ENCODE results near the gene PIEZO2.

Gene PIEZO2

DNA sequence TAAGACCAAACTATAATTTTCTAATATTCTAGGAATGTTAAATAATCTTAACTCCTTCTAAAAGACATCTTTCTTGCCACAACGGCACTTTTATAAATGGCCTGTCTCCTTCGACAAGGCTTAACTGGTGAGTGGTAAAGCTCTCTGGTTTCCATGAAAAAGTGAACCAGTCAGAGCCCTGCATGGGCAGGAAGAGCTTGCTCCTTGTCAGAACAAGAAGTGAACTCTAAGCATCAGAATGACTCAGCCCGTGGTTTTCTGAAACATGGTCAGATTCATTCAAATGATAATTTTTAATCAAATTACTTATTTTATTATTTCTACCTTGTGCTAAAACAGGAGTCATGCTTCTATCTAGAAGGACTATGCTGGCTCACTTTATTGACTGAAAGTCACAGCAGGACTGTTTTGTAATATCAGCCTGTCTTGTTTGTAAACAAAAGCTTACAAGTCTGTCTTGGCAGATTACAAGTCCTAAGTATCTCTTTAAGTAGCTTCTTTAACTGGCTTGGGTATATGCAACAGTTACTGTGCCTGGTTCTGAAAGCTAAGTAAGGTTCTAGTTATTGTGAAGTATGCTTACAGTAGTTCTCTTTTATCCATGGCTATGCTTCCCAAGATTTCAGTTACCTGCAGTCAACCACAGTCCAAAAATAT, 378.2 kb downstream of the PIEZO2 start:
- no peak for DNase-seq

DNA sequence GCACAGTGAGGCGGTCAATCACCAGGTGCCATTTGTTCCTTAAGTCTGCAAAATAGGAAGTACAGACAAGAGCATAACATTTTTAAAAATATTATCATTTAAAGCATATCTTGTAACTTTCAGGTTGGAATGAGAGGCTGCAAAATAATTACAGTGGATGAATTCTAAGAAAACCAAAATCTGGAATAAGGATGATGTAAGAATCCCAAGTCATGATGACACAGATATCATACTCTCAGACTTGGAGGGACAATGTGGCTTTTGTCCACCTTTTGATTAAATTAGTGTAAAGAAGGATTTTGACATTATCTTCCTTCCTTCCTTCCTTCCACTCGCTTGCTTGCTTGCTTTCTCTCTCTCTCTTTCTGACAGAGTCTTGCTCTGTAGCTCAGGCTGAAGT, 379.1 kb downstream of the PIEZO2 start:
- no peak for DNase-seq

DNA sequence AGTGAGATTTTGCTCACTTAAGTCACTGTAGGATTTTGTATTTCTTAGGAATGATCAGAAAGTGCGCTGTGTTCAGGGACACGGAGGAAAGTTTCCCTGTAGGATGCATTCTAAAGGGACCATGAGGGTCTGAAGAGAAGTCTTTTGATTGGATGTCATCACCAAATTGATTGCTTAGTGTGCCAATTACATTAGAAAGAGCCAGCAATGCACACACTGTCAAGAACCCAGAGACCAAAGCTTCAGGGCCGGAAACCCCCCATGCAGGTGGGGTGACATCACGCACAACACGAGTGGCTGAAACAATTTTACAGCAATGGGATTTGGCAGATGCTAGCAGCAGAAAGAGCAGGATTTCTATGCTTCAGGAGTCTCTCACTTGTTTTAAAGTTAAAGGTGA, 381.1 kb downstream of the PIEZO2 start:
- DNase-seq, result no peak

DNA sequence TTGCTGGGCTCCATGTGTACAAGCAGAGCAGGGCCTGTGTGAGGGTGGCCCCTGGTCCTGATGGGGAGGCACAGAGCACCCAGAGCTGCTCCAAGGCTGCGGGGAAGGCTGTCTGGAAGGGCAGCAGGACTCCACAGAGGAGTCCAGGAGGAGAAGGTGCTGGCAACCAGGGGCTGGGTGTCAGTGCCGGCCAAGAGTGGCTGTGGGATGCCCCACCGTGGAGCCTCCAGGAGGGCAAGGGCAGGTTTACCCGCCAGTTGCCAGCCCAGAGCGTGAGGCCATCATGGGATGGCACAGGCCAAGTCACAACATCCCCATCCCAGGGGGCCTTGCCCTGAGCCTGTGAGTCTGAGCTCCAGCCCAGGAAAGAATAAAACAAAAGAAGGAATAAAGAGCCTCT, 381.7 kb downstream of the PIEZO2 start:
- no peak for DNase-seq

DNA sequence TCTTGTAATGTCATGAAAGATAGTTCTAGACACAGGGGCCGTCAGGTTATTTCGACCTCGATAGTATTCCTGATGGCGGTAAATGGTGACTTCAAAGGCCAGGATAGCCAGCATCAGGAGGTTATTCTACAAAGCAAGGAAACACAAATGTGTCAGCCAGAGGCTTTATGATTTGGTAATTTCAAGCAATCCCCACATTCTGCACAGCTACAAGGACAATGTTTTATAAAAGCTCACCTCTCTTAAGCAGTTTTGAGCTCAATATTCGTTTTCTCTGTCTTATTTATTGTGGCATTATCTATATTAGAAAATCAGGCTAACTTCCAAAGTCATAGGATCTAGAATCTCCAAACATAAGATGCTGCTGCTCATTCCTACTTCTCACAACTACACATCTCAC, 388.4 kb downstream of the PIEZO2 start:
- no peak for DNase-seq

DNA sequence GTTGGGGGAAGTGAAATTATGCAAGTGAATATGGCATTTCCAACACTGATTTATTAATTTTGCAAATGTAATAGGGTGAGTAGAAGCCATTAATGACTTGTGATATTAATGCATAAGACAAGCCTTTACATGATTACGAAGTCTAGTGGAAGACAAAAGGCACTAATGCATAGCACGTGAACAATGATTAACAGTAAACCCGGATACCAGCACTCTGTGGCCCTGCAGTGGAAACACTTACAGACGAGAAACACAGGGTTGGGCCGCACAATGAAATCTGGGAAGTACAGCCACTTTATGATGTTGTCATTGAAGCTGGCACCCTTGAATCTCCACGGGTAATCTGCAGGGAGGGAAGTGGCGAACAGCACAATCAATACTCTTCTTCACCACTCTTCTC, 390.1 kb downstream of the PIEZO2 start:
- DNase-seq, result peak in 1 of 3 experiments; percentile 54

DNA sequence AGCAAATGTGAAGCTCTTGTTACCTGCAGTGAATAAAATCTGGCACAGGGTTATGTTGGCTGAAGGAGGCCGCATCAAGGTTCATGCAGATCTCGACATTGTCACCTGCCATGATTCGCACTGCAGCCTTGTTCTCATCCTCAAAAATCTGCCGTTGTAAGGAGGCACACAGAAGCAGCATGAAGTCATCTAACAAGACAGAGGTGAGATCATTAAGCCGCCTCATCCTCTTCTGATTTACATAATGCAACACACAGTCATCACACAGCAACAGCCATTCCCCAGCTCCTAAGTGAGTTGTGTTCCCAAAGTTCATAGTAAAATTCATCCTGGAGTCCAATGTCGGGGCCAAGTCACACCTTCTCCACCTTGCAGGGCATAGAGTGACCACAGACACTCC, 391.4 kb downstream of the PIEZO2 start:
- no peak for DNase-seq

DNA sequence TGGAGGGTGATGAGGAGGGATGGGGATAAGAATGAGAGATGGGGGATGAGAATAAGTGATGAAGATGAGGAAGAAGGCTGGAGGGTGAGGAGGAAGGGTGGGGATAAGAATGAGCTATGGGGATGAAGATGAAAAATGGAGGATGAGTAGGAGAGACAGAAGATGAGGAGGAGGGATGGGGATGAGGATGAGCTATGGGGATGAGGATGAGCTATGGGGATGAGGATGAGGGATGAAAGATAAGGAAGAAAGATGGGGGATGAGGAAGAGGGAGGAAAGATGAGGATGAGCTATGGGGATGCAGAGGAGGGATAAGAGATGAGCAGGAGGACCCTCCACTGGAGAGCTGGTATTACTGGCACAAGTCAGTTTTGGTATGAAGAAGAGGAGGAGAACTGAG, 392.0 kb downstream of the PIEZO2 start:
- DNase-seq, result no peak

DNA sequence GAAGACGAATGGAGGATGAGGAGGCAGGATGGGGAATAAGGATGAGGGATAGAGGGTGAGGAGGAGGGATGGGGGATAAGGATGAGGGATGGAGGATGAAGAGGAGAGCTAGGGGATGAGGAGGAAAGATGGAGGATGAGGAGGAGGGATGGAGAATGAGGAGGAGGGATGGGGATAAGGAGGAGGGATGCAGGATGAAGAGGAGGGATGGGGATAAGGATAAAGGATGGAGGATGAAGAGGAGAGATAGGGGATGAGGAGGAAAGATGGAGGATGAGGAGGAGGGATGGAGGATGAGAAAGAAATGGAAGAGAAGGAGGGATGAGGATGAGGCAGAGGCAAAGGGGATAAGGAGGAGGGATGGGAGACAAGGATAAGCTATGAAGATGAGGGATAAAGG, 393.5 kb downstream of the PIEZO2 start:
- DNase-seq, result no peak

DNA sequence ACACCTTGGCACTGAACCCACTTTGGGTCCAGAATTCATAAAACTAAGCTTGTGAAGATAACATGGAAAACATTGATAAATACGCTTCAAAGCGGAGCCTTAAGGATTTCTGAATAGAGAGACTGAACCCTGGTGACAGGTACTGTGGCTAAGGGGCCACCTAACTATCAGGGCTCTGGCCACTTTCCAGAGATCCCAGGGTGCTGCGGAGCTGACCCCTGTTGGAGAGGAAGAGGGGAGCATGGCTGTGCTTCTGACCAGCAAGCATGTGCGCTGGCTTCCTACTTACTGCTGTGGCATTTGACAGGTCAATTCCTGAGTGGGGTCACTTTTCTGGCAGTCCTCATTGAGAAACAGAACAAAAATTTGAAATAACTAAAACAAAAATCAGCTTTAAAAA, 395.2 kb downstream of the PIEZO2 start:
- no peak for DNase-seq

DNA sequence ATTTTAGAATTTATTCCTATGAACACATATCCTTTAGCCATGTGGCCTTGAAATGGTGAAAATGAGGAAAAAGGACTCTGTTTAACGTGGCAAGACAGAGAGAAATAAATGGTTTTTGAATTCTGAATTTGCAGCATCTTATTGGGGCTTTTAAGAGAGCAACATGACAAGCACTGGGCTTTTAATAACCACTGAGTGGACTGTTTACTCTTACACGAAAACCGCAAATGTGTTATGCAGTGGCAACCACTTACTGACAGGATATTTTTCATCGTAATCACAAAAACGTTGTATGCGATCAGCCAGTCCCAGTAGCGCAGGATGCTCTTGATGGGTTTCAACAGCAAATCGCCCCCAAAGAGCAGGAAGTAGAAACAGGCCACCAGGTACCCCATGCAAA, 397.0 kb downstream of the PIEZO2 start:
- peak in 1 of 3 experiments; percentile 50 for DNase-seq

DNA sequence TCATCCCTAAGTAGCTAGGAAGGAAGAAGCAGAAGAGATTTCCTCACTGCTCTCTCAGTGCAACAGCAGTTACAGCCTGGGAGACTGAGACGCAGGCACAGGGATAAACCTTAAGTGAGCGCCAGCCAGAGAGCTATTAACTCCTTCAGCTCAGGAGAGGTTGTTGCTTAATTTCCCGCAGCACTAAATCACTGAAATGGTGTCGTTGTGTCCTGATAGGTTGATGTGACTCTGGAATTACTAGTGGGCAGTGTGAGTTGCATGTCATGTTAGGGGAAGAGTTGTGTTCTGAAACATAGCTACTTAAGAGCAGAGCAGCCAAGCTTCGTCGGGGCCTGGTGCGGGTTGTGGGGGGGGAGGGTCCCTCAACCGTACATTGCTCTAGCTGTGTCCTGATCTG, 397.7 kb downstream of the PIEZO2 start:
- no peak for DNase-seq

DNA sequence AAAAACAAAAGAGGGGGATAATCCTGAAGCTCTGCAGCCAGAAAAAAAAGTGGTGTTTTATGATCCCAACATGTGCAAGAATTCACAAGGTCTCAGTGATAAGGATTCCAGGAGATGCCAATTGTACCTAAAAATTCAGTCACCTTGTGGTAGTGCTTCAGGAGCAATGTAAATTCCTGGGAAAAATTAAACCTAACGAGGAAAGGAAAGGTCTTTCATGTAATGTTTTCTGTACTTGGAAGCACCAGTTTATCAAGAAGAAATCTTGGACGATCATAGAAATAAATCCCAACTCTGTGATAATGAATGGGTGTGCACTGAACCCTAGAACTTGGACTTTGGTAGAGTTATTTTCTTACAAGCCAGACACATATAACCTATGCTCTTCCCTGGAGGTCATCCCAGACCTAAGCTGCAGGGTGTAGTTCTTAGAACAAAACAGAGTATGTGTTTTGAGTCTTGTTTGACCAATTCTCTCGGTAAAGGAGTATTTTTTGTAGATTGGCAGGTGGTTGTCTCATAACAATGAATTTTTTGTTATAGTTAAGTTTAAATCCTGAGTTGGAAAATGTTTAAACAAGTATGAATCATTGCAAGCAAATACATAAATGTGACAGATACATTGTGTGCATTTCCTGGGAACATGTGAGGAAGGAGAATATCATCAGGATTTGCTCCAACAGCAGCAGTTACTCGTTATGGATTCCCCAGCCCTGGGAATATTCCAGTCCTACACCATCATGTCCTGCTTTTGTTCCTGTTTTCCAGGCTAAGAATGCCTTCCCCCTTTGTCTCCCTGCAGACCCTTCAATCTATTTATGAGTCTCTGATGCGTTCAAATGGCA, 399.0 kb downstream of the PIEZO2 start:
- no peak for DNase-seq

DNA sequence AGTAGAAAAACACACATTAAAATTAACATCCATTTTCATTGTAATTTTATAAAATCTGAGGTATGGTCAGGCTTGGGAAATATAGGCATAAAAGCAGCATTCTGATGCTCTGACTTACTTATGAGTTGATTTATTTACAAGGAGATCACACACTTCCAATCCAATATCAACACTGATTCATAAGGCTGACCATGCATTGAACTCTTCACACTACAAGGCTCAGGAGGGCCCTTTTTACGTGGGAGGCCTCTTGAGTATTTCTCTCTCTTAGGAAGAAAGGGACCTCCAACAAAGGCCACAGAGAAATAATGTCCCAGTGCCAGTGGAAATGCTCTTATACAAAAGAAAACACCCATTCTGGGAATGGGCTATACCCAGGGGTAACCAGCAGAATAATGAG, 400.7 kb downstream of the PIEZO2 start:
- DNase-seq, result no peak

DNA sequence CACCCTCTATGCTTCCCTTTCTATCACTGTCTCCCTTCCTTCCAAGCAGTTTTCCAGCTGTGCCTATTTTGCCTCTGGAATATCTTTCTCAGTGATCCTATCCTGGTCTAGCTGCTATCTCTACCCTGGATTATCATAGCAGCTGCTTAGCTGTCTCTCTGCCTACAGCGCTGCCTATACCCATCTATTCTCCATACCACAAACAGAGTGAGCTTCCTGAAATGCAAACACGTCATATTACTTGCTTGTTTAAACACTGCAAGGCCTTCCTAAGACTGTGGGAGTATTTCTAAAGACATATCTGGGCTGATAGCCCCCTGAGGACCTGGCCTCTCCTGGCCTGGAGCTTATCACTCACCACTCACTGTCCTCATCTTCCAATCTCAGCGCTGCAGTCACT, 403.4 kb downstream of the PIEZO2 start:
- no peak for DNase-seq

DNA sequence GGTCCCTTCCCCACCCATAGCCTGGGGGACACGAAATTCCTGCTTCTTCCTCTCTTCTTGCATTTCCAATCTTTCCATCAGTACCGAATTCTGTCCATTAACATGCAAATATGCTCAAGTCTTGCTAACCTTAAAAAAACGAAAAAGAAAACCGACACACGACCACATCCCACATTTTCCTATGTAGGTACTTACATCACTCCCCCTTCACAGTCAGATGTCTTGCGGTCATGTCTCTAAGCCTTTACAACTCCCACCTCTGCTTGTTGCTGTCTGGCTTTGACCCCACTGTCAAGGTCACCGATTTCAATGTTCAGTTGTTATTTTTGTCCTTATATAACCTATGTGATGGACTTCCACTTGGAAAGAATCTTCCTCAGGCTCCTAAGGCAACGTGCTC, 404.1 kb downstream of the PIEZO2 start:
- no peak for DNase-seq

DNA sequence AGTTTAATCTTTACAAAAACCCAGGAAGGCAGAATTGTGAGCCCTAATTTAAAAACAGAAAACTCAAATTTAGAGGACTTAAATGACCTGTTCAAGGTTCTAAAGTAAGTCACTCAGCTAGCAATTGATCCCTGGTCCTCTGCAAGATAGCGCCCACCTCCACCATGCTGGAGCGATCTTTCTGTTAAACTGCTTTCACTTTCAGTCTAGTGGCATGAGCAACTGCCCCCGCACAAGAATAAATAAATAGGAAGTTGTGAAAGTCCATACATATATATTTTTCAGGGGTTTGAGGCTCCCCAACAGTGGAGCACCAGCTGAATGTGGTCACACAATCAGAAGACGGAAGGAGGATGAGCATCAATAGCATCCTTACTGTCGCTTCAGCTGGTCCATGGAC, 405.6 kb downstream of the PIEZO2 start:
- DNase-seq, result no peak

DNA sequence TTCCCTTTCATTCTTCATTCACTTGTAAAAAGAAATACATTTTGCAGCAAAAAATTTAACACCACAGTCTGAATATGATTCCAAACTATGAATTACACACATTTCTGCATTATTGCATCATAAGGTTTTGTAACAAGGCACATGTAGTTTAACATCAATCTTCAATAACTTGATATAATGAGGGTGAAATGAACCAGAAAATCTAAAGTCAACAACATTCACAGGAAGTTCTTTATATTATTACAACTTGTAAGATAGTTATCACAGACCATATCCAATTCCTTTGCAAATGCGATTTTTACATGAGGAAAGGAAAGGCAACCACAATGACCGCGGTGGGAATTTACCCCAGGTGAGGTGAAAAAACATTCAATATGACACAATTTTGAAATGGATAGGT, 410.2 kb downstream of the PIEZO2 start:
- DNase-seq, result peak in 2 of 3 experiments; percentile 22 to 74

DNA sequence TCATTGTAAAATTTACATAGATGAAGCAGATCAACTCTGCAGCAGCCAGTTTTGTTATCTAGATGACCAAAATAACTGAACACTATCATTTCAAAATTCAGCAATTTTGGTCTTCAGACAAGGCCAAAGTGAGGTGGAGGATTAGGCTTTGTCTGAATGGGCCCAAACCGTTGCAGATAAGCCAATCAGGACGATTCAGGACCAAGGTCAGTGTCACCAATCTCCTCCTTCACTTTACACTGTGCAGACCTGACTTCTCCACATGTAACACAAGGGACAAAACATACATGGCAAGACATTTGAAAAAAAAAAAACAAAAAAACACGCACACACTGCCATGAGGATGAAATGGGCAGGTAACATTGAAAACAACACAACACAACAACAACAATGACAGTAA, 412.4 kb downstream of the PIEZO2 start:
- DNase-seq, result no peak

DNA sequence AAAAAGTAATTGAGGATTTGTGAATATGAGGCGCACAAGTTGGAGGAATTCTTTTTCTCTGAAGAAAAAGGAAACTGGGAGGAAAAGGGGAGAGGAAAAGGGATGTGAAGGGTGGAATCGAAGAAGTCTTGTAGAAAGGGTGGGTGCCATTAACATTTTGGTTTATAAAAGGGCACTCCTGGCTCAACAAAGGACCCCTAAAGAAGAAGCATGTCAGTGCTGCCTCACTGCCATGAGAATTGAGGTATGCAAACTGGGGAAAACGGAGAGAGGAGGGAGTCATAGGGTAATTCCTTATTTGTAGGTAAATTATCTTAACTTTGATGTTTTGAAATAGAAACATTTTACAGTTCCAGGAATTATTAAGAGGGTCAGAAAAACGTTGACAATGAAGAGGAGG, 416.4 kb downstream of the PIEZO2 start:
- DNase-seq, result no peak

DNA sequence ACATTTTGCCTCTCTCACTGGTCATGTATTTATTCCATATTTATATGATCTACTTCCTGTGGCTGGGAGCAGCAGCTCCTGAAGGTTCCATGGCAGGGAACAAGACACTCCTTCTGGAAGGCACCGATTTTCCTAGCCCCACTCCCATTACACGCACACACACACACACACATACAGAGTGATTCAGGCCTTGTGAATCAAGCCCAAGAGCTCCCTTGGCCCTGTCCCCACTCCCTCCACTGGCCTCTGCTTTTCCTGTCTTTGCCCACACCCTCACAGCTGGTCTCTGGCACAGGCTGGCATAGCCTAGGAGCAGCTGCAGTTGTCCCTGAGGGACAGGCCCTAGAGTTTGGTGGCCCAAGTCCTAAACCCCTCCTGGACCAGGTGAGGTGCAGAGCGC, 421.9 kb downstream of the PIEZO2 start:
- peak in 2 of 3 experiments; percentile 21 to 37 for DNase-seq

DNA sequence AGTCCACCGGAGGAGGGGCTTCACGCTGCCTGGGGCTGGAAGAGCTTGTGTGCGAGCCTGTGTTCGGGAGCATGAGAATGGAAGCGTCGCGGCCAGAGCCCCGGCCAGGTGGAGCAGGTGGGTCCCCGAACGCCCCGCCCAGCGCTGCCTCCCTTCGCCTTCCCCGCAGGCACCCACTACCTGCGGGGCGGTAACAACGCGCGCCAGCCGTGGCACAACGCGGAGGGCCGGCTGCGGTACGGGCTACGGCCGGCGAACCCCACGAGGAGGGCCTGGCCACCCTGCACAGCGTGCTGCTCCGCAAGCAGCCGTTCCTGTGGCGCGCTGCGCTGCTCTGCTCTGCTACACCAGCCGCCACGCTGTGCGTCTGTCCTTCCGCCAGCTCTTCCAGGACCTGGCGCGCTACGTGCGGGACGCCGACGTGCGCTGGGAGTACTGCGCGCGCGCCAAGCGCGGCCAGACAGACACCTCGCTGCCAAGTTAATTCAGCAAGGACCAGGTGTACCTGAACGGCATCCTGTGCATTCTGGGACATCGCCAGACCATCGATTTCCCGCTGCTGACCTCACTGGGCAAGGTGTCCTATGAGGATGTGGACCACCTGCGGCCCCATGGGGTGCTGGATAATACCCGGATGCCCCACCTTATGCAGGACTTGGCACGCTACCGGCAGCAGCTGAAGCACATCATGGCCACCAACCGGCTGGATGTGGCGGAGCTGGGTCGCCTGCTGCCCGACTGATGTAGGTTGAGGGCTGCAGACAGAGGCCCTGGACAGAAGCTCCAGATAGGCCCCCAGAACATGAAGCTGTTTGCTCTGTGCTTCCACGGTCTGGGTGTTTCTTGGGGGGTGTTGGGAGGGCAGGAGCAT, 422.9 kb downstream of the PIEZO2 start:
- peak in 2 of 3 experiments; percentile 88 to 94 for DNase-seq

DNA sequence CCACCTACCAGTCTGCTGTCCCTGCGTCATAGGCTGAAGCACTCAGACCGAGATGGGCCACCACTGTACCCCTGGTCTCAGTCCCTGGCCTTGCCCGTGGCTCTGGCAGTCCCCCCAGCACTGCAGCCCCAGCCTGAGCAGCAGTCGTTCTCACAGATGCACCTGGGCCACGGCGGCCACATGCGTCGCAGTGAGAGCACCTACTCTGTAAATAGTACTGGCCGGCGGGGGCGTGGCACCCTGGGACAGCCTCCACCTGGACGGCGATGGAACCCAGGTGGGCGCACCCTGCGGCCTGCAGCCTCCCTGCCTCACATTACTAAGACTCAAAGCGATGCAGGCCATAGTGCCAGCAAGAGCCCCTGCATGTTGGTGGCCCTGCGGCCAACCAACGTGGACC, 424.7 kb downstream of the PIEZO2 start:
- no peak for DNase-seq

DNA sequence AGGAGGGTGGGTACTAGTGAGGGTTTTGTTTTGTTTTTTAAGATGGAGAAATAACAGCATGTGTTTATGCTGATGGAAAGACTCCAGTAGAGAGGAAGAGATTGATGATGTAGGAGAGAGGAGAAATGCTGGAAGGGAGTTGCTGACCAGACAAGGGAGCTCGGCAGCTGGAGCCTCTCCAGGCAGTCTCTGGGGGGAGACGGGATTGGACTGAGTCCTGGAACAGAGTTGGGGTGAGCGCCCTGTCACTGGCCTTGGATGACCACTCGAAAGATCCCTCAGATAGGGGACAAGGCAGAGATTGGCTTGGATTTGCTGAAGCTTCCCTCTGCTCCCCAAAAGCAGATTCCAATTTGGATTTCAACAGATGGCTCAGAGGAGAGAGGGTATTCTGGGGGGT, 425.9 kb downstream of the PIEZO2 start:
- DNase-seq, result no peak

Measured in NCI-H1417 (cell line).